K562 (cell line): Measurements from ENCODE around the gene SLC7A9. TPM values are rescaled to one million over a fixed set of nuclear protein-coding genes. Genes with fewer than 3 reads are reported as not detected.

Experiments
- ATAC-seq: fragments of 200-7000 bp; cut with Tn5 transposase; 3 replicates; pipeline ENCODE4 v1.9.1; 2020; ENCODE audit warnings: moderate library complexity
- BruUV-seq: library from RNA; stranded (reverse); fragments of 400-500 nt; replicated peaks from 2 replicates; lab custom pipeline; 2021; lab: Mats Ljungman, UMichigan
- CTCF ChIA-PET: fragments of 300-600 bp; formaldehyde crosslinking; extraction: SDS; loops from one replicate; lab custom pipeline; 2021; ENCODE audit warnings: low intra/inter-chr PET ratio; lab: Yijun Ruan, JAX
- POLR2A ChIA-PET: fragments of 300-600, 350-650 bp; sonication (Branson Sonifier 250); formaldehyde crosslinking; extraction: SDS; loops from one replicate; lab custom pipeline; 2021; ENCODE audit warnings: antibody characterized with exemption, inconsistent platforms; lab: Yijun Ruan, JAX
- DNase-seq, 4 experiments: peaks; one replicate each; pipeline versions ENCODE4 v3.0.0 to v3.0.0-alpha.2; 2011 to 2018; ENCODE audit warnings: low spot score in 3 of 4, mixed read lengths in 3 of 4; ENCODE audit errors: extremely low read depth in 1 of 4
- FAIRE-seq: peaks from 2 replicates; lab custom pipeline; 2011; peaks lifted over from hg19 to GRCh38; lab: Jason Lieb, UNC
- H2AFZ ChIP-seq: 2 replicates; pipeline ENCODE4 v1.6.0; 2011; ENCODE audit warnings: low read depth, low read length, control low read depth, inconsistent platforms
- H3K27ac ChIP-seq: fragments of 200-600 bp; 3 replicates; pipeline ENCODE4 v1.8.0; 2011; ENCODE audit warnings: low read depth, mild to moderate bottlenecking, control low read depth, inconsistent platforms, low read length, moderate library complexity, mixed read lengths; ENCODE audit errors: extremely low read depth
- H3K27me3 ChIP-seq, 2 experiments: fragments of 300-600 bp in 1 of 2; 2 replicates in 1 of 2; 3 replicates in 1 of 2; pipeline versions ENCODE4 v1.6.0 to v1.8.0; 2011; ENCODE audit warnings: inconsistent platforms in 2 of 2, low read length in 2 of 2, mild to moderate bottlenecking in 1 of 2, mixed read lengths in 1 of 2, moderate library complexity in 1 of 2; ENCODE audit not compliant: control insufficient read depth in 2 of 2, insufficient read depth in 2 of 2
- H3K36me3 ChIP-seq: fragments of 300-600 bp; 3 replicates; pipeline ENCODE4 v1.8.0; 2011; ENCODE audit warnings: mild to moderate bottlenecking, low read length, inconsistent platforms; ENCODE audit not compliant: control insufficient read depth, insufficient read depth
- H3K4me1 ChIP-seq, 2 experiments: fragments of 200-600 bp in 1 of 2; replicated peaks in 1 of 2; 2 replicates in 1 of 2; 3 replicates in 1 of 2; pipeline versions ENCODE4 v1.5.1 to v1.8.0; 2011; ENCODE audit warnings: inconsistent platforms in 2 of 2, low read length in 2 of 2, mild to moderate bottlenecking in 1 of 2, mixed read lengths in 1 of 2, moderate library complexity in 1 of 2; ENCODE audit not compliant: control insufficient read depth in 2 of 2, insufficient read depth in 2 of 2
- H3K4me2 ChIP-seq: 2 replicates; pipeline ENCODE4 v1.6.1; 2011; ENCODE audit warnings: low read length, control low read depth, inconsistent platforms, mixed read lengths; ENCODE audit not compliant: insufficient read depth
- H3K4me3 ChIP-seq: fragments of 200-600 bp; sonication (generic), shearing (Covaris generic); 2 replicates; pipeline ENCODE4 v1.5.1; 2016; ENCODE audit warnings: control low read depth, inconsistent platforms
- H3K79me2 ChIP-seq: fragments of 200-600 bp; 3 replicates; pipeline ENCODE4 v1.8.0; 2011; ENCODE audit warnings: low read length, inconsistent platforms; ENCODE audit not compliant: control insufficient read depth, insufficient read depth
- H3K9ac ChIP-seq, 2 experiments: 2 replicates each; pipeline versions ENCODE4 v1.6.0 to v1.6.1; 2011; ENCODE audit warnings: low read depth in 2 of 2, low read length in 2 of 2, control low read depth in 1 of 2, inconsistent platforms in 1 of 2, mild to moderate bottlenecking in 1 of 2, mixed read lengths in 1 of 2; ENCODE audit not compliant: insufficient read depth in 1 of 2
- H3K9me1 ChIP-seq: one replicate; pipeline ENCODE4 v1.6.0; 2011; ENCODE audit warnings: inconsistent platforms, mild to moderate bottlenecking, low read length, moderate library complexity; ENCODE audit not compliant: control insufficient read depth, insufficient read depth
- H3K9me3 ChIP-seq: replicated peaks from 2 replicates; pipeline ENCODE4 v1.5.1; 2011; ENCODE audit warnings: low read depth, low read length, inconsistent platforms; ENCODE audit not compliant: control insufficient read depth, insufficient read depth
- H4K20me1 ChIP-seq: replicated peaks from 2 replicates; pipeline ENCODE4 v1.6.1; 2011; ENCODE audit warnings: low read length, inconsistent platforms, mixed read lengths; ENCODE audit not compliant: control insufficient read depth, insufficient read depth
- GATA2 ChIP-seq: sonication (generic); formaldehyde crosslinking; IDR thresholded peaks from 2 replicates; pipeline ENCODE4 v1.4.0; 2020; ENCODE audit warnings: mild to moderate bottlenecking, missing genetic modification reagents
- JUN ChIP-seq, 2 experiments: sonication (generic) in 1 of 2; formaldehyde crosslinking in 1 of 2; IDR thresholded peaks; 2 replicates each; pipeline versions ENCODE4 v1.6.1 to v1.8.0; 2012 to 2022; ENCODE audit warnings: borderline replicate concordance in 2 of 2, mild to moderate bottlenecking in 2 of 2, improper control_type of control experiment in 1 of 2, low read depth in 1 of 2, low read length in 1 of 2, missing genetic modification reagents in 1 of 2
- NFIX ChIP-seq: fragments of 250-450 bp; sonication (Bioruptor Pico); IDR thresholded peaks from 2 replicates; pipeline ENCODE4 v1.4.0; 2020; ENCODE audit warnings: low read depth, mild to moderate bottlenecking, moderate library complexity
- NONO ChIP-seq, 2 experiments: fragments of 200-400 bp in 1 of 2; fragments of 450-650 bp in 1 of 2; formaldehyde crosslinking in 1 of 2; IDR thresholded peaks; 2 replicates each; pipeline ENCODE4 v1.6.1; 2017; ENCODE audit warnings: low read depth in 2 of 2, mild to moderate bottlenecking in 2 of 2, moderate library complexity in 2 of 2, low read length in 1 of 2
- SIN3A ChIP-seq, 2 experiments: fragments of 150-350 bp in 1 of 2; IDR thresholded peaks; 2 replicates each; pipeline ENCODE4 v1.6.1; 2011 to 2016; ENCODE audit warnings: borderline replicate concordance in 2 of 2, low read depth in 2 of 2, low read length in 2 of 2, mild to moderate bottlenecking in 2 of 2, moderate library complexity in 2 of 2; ENCODE audit not compliant: control insufficient read depth in 1 of 2
- SUPT5H ChIP-seq: fragments of 450-650 bp; IDR thresholded peaks from 2 replicates; pipeline ENCODE4 v1.6.1; 2016
- ZBTB1 ChIP-seq: sonication (generic); formaldehyde crosslinking; IDR thresholded peaks from 2 replicates; pipeline ENCODE4 v1.8.1; 2023; ENCODE audit warnings: missing genetic modification reagents, low read depth, mild to moderate bottlenecking, borderline replicate concordance
- ZC3H11A ChIP-seq: IDR thresholded peaks from 2 replicates; pipeline ENCODE4 v1.6.1; 2012; ENCODE audit warnings: low read depth, low read length, improper control_type of control experiment
- ZNF408 ChIP-seq: fragments of 250-450 bp; sonication (Bioruptor Pico); IDR thresholded peaks from 2 replicates; pipeline ENCODE4 v1.4.0; 2020; ENCODE audit warnings: low read depth, mild to moderate bottlenecking, moderate library complexity
- ZNF696 ChIP-seq: fragments of 250-450 bp; sonication (Bioruptor Pico); conservative IDR thresholded peaks from 2 replicates; pipeline ENCODE4 v1.4.0; 2020; ENCODE audit warnings: mild to moderate bottlenecking, moderate library complexity
- WGBS: fragments of 100-300 bp; shearing (Covaris generic); methylation state at CpG from one replicate; pipeline ENCODE4 v1.1.6; 2016; ENCODE audit warnings: low coverage, mixed read lengths; ENCODE audit not compliant: insufficient coverage; ENCODE audit errors: missing lambda C conversion rate; 5-methylcytosine and 5-hydroxymethylcytosine counted together
- in situ Hi-C: fragments of 300-500 bp; cut with MboI; formaldehyde crosslinking; loops from 4 replicates; pipeline ENCODE4 v1.15.0; 2018; ENCODE audit warnings: inconsistent platforms, mixed read lengths
- intact Hi-C: fragments of 100-400 bp; cut with micrococcal nuclease; formaldehyde crosslinking; loops from 2 replicates; pipeline ENCODE4 v1.14.2; 2022
- polyA plus RNA-seq, 8 experiments: library from polyadenylated mRNA; depleted of rRNA in 4 of 8; stranded (reverse) in 5 of 8; unstranded in 3 of 8; fragments of >200 nt; fragmentation: Nextera tagmentation in 2 of 8; fragmentation: Illumina TruSeq in 1 of 8; extraction: Ambion mirVana in 2 of 8; extraction: Trizol in 1 of 8; gene quantifications; 2 replicates each; pipeline versions ENCODE4 v1.2.1 to v1.2.3, GENCODE V29; 2011 to 2014; ENCODE audit warnings: inconsistent platforms in 1 of 8, missing spikeins in 1 of 8
- total RNA-seq, 7 experiments: library from RNA; depleted of rRNA in 6 of 7; stranded (reverse); fragments of >200 nt in 6 of 7; fragmentation: Illumina TruSeq in 2 of 7; extraction: Trizol in 2 of 7; gene quantifications; 2 replicates each; pipeline versions ENCODE4 v1.2.1 to v1.2.3, GENCODE V29; 2011 to 2021; ENCODE audit warnings: low replicate concordance in 1 of 7
- TF ChIP-seq, protein P1 (sequence below): conservative IDR thresholded peaks from 2 replicates; pipeline ENCODE4 v1.6.1; 2011; ENCODE audit warnings: low read depth, mild to moderate bottlenecking, low read length; ENCODE audit not compliant: control insufficient read depth
- TF ChIP-seq, protein P2 (sequence below): IDR thresholded peaks from 2 replicates; pipeline ENCODE4 v1.6.1; 2011; ENCODE audit not compliant: insufficient read length; ENCODE audit errors: extremely low read depth

Gene SLC7A9
- total and polyA plus RNA-seq, 9 of the 15 experiments (the other 6 are each of a cell fraction or from before 2014, with no cell fraction given): not detected

DNA sequence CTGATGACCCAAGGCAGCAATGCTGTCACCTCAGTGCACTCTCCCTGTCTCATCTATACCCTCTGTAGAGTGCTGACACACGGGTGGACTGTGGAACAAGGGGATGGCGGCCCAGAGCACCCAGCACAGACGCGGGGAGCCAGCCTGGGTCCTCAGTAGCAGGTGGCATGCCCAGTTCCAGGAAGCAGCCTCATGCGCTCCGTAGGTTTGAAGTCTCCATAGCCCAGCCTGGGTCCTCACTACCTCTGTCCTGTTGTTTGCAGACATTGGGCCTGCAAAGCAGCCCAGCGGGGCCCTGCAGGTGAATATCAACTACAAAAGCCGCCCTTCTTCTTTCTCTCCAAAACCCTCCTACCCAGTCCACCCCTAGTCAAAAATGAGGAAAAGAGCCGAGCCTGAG lies 5.0 kb upstream of the SLC7A9 start:
- POLR2A ChIA-PET: no interaction called here

More for the DNA sequence above, 5.0 kb upstream of the SLC7A9 start:
- H3K4me2 ChIP-seq: no peak overlapping the region
- no peaks in the 10 kb centered on the region for H3K9me3 ChIP-seq
- peaks cover 14 to 62% of the 10 kb centered on the region in 2 experiments; a peak in 3 of 5 replicates for H3K27me3 ChIP-seq
- BruUV-seq: no TSS peak
- intact Hi-C loops: no loop called here
- in situ Hi-C loops: no loop called here
- ATAC-seq: no peak
- 6% methylated on average over 9 of the region's 9 CpGs for WGBS
- no peak overlapping the region for H3K27ac ChIP-seq
- H4K20me1 ChIP-seq: 0 out of 2 replicates have a peak, but pooled peaks cover 10% of the 10 kb centered on the region
- CTCF ChIA-PET: no interaction called here
- FAIRE-seq: no peak
- H3K4me1 ChIP-seq: peaks cover 0 to 3% of the 10 kb centered on the region in 2 experiments; a peak in 1 of 5 replicates
- no peaks in the 10 kb centered on the region for H3K79me2 ChIP-seq
- TF ChIP-seq ZBTB1 (no peak), JUN (IDR thresholded peaks at IDR 0.05; ENCODE audit: borderline replicate concordance, low read depth, low read length) (no peak), JUN (CRISPR knock-in tag; IDR thresholded peaks at IDR 0.05; ENCODE audit: borderline replicate concordance) (no peak), SIN3A (IDR thresholded peaks at IDR 0.05; ENCODE audit: borderline replicate concordance in 2 of 2, control insufficient read depth in 1 of 2, low read depth in 2 of 2, low read length in 2 of 2) (no peak), GATA2 (CRISPR knock-in tag) (no peak), SUPT5H (no peak), NONO (IDR thresholded peaks at IDR 0.05; ENCODE audit: low read depth in 2 of 2, low read length in 1 of 2) (no peak), ZC3H11A (no peak), NFIX (CRISPR knock-in tag) (no peak), ZNF696 (CRISPR knock-in tag) (no peak), ZNF408 (CRISPR knock-in tag) (no peak)
- TF ChIP-seq, protein P1, sequence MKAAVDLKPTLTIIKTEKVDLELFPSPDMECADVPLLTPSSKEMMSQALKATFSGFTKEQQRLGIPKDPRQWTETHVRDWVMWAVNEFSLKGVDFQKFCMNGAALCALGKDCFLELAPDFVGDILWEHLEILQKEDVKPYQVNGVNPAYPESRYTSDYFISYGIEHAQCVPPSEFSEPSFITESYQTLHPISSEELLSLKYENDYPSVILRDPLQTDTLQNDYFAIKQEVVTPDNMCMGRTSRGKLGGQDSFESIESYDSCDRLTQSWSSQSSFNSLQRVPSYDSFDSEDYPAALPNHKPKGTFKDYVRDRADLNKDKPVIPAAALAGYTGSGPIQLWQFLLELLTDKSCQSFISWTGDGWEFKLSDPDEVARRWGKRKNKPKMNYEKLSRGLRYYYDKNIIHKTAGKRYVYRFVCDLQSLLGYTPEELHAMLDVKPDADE: no peak
- TF ChIP-seq, protein P2, sequence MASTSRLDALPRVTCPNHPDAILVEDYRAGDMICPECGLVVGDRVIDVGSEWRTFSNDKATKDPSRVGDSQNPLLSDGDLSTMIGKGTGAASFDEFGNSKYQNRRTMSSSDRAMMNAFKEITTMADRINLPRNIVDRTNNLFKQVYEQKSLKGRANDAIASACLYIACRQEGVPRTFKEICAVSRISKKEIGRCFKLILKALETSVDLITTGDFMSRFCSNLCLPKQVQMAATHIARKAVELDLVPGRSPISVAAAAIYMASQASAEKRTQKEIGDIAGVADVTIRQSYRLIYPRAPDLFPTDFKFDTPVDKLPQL: no peak
- no peak overlapping the region for H2AFZ ChIP-seq
- H3K4me3 ChIP-seq: no peak overlapping the region
- H3K36me3 ChIP-seq: no peaks in the 10 kb centered on the region
- H3K9ac ChIP-seq: no peak overlapping the region
- H3K9me1 ChIP-seq: no peaks in the 10 kb centered on the region
- no peak for DNase-seq
